H1 (cell line): ENCODE measurements around the gene LMBR1. TPM values are rescaled to one million over a fixed set of nuclear protein-coding genes. Genes with fewer than 3 reads are reported as not detected.

Source experiments
- CHD2 ChIP-seq: IDR thresholded peaks from 2 replicates; pipeline ENCODE4 v1.6.1; 2012; ENCODE audit warnings: low read length, improper control_type of control experiment
- CREB1 ChIP-seq: IDR thresholded peaks from 2 replicates; pipeline ENCODE4 v1.6.1; 2012; ENCODE audit warnings: inconsistent platforms
- E2F6 ChIP-seq: IDR thresholded peaks from 2 replicates; pipeline ENCODE4 v1.6.1; 2012; ENCODE audit warnings: inconsistent platforms
- SRF ChIP-seq: IDR thresholded peaks from 2 replicates; pipeline ENCODE4 v1.6.1; 2011; ENCODE audit warnings: mild to moderate bottlenecking, low read depth, low read length, moderate library complexity
- TAF7 ChIP-seq: optimal IDR thresholded peaks from 2 replicates; pipeline ENCODE3; 2011; ENCODE audit warnings: low read depth, mild to moderate bottlenecking, inconsistent platforms, low read length, moderate library complexity, borderline replicate concordance
- TCF12 ChIP-seq: IDR thresholded peaks from 2 replicates; pipeline ENCODE4 v1.6.1; 2011; ENCODE audit warnings: low read depth, mild to moderate bottlenecking, low read length
- polyA plus RNA-seq, 7 experiments: library from polyadenylated mRNA; depleted of rRNA in 3 of 7; stranded (reverse) in 5 of 7; unstranded in 2 of 7; fragments of >200 nt in 5 of 7; fragments of 200-250 nt in 2 of 7; gene quantifications; 1 replicate in 5 of 7; 2 replicates in 1 of 7; 4 replicates in 1 of 7; pipeline versions ENCODE4 v1.2.1 to v1.2.3, GENCODE V29; 2011 to 2013; ENCODE audit warnings: missing spikeins in 2 of 7, mixed read lengths in 2 of 7
- total RNA-seq: library from RNA; stranded (reverse); fragmentation: NEBNext Ultra II Directional; extraction: Animal tissue kit (Norgen Biotek cat#: 25700); gene quantifications from 2 replicates; pipeline ENCODE4 v1.2.1, GENCODE V29; 2021

Gene LMBR1
- total and polyA plus RNA-seq, 2 of the 8 experiments (the other 6 are each of a cell fraction or from before 2014, with no cell fraction given), result 15.1 to 70.4 TPM

GRCh38 chr7:156776527-156776926, 116.5 kb downstream of the LMBR1 start (continued):
- TF ChIP-seq TAF7 (no peak), CHD2 (no peak), SRF (no peak), CREB1 (no peak), TCF12 (no peak), E2F6 (no peak)
